ENCODE measurements around the gene FBXL14. TPM values are rescaled to one million over a fixed set of nuclear protein-coding genes. Genes with fewer than 3 reads are reported as not detected.

The FBXL14 gene
- total RNA-seq, 2 donors from 2014 or later, result 10.0 to 20.4 TPM

DNA sequence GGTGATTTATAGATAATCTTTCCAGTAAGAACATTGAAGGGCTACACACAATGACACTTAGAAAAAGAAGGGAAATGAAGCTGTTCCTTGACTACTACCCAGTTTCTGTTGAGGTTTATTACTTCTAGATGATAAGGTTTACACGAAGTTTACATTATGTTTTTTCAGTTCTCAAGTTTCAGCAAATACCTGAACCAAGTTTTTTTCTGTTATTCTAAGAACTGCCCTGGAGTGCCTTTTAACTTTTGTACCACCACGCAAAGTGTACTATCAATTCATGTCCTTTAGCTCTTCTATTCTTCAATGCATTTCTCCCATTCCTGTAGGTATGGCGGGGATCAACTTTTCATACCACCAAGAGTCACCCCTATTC is 5.8 kb downstream of the FBXL14 start:
- Histone ChIP-seq H3K27me3 (ENCODE audit: control insufficient read depth, insufficient read depth, low read length, poor library complexity, severe bottlenecking) (peaks cover 84% of the 10 kb centered on the region), H3K9ac (ENCODE audit: extremely low read depth, low read length, poor library complexity, severe bottlenecking) (no peak overlapping the region), H3K4me3 (ENCODE audit: low read length) (no peak overlapping the region), H3K4me1 (ENCODE audit: control insufficient read depth, insufficient read depth, low read length) (peaks cover 16% of the 10 kb centered on the region), H3K36me3 (ENCODE audit: control insufficient read depth, insufficient read depth, low read length) (no peaks in the 10 kb centered on the region), H3K27ac (ENCODE audit: low read depth, low read length) (no peak overlapping the region), H3K9me3 (ENCODE audit: control insufficient read depth, low read length) (no peaks in the 10 kb centered on the region)
- peaks cover 97% of the 10 kb centered on the region for H3K27me3 Mint-ChIP-seq (ENCODE audit: insufficient read depth)
- H3K4me3 Mint-ChIP-seq, result no peak overlapping the region
- TF ChIP-seq, protein P1, sequence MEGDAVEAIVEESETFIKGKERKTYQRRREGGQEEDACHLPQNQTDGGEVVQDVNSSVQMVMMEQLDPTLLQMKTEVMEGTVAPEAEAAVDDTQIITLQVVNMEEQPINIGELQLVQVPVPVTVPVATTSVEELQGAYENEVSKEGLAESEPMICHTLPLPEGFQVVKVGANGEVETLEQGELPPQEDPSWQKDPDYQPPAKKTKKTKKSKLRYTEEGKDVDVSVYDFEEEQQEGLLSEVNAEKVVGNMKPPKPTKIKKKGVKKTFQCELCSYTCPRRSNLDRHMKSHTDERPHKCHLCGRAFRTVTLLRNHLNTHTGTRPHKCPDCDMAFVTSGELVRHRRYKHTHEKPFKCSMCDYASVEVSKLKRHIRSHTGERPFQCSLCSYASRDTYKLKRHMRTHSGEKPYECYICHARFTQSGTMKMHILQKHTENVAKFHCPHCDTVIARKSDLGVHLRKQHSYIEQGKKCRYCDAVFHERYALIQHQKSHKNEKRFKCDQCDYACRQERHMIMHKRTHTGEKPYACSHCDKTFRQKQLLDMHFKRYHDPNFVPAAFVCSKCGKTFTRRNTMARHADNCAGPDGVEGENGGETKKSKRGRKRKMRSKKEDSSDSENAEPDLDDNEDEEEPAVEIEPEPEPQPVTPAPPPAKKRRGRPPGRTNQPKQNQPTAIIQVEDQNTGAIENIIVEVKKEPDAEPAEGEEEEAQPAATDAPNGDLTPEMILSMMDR (conservative IDR thresholded peaks at IDR 0.05), result no peak
- H3K4me1 Mint-ChIP-seq, result peaks cover 52% of the 10 kb centered on the region
- H3K9me3 Mint-ChIP-seq, result no peaks in the 10 kb centered on the region
- 70 to 81% methylated on average over 2 to 3 of the region's 3 CpGs for WGBS, 2 experiments (ENCODE audit: insufficient coverage in 1 of 2, insufficient read length in 1 of 2)
- H3K27ac Mint-ChIP-seq, result no peak overlapping the region
- DNase-seq, result no peak
- H3K36me3 Mint-ChIP-seq (ENCODE audit: low read depth), result peaks cover 4% of the 10 kb centered on the region

DNA sequence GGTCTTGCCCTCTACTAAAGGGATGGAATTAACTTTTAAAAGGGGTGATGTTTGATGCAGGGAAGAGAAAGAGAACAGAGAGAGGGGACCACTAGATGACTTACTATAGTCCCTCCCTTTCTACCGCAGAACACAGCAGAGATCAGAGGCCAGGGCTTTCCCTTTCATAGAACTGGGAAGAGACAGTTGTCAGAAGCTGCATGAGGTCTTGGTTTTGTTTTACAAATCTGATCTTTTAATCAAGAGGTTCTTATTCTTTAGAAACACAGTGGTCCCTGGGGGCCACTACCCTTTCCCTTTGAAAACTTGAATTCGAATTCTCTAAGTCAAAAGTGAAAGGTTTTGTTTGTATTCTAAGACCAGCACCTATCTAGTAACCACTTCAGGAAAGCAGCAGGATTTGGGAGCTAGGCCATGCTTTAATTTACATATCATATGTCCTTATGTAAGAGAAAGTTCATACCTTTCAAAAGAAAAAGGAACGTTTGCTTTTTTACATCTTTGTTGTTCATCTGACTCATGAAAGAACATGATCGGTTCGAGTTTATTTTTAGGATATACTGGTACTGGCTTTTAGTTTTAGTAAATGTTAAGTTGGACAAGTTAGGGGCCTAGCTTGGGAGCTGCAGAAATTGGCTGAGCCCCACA is 6.3 kb downstream of the FBXL14 start:
- WGBS, 2 experiments (ENCODE audit: insufficient coverage in 1 of 2, insufficient read length in 1 of 2), result 16 to 24% methylated on average over 4 to 5 of the region's 5 CpGs
- no peak overlapping the region for H3K27ac Mint-ChIP-seq
- peaks cover 47% of the 10 kb centered on the region for H3K4me1 Mint-ChIP-seq
- Histone ChIP-seq H3K27me3 (ENCODE audit: control insufficient read depth, insufficient read depth, low read length, poor library complexity, severe bottlenecking) (peaks cover 86% of the 10 kb centered on the region), H3K4me3 (ENCODE audit: low read length) (no peak overlapping the region), H3K27ac (ENCODE audit: low read depth, low read length) (no peak overlapping the region), H3K36me3 (ENCODE audit: control insufficient read depth, insufficient read depth, low read length) (no peaks in the 10 kb centered on the region), H3K9me3 (ENCODE audit: control insufficient read depth, low read length) (no peaks in the 10 kb centered on the region), H3K9ac (ENCODE audit: extremely low read depth, low read length, poor library complexity, severe bottlenecking) (no peak overlapping the region), H3K4me1 (ENCODE audit: control insufficient read depth, insufficient read depth, low read length) (peaks cover 15% of the 10 kb centered on the region)
- no peak overlapping the region for H3K4me3 Mint-ChIP-seq
- TF ChIP-seq, protein P1 (conservative IDR thresholded peaks at IDR 0.05), result no peak
- peaks cover 4% of the 10 kb centered on the region for H3K36me3 Mint-ChIP-seq (ENCODE audit: low read depth)
- H3K9me3 Mint-ChIP-seq, result no peaks in the 10 kb centered on the region
- DNase-seq, result no peak
- peaks cover 97% of the 10 kb centered on the region for H3K27me3 Mint-ChIP-seq (ENCODE audit: insufficient read depth)

DNA sequence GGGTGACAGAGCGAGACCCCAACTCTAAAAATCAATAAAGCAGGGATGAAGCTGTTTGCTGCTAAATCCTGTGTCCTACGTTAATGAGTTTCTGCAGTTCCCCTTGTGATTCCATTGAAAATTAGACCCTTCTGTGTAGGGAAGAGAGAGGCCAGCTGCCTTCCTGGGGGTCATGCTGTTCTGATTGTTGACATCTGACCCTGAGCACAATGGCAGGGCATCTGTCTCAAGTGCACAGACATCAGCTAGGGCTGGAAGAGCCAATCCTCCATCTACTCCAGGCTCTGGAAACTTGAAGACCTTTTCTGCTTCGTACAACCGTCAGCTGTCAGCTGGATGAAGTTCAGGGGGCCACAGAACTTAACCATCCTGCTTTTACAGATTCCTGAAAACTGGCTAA is 10.1 kb downstream of the FBXL14 start:
- H3K27me3 ChIP-seq (ENCODE audit: control insufficient read depth, insufficient read depth, low read length, poor library complexity, severe bottlenecking), result peaks cover 94% of the 10 kb centered on the region
- H3K9me3 Mint-ChIP-seq, result no peaks in the 10 kb centered on the region
- H3K27ac ChIP-seq (ENCODE audit: low read depth, low read length), result peak overlapping the region; percentile 89
- no peaks in the 10 kb centered on the region for H3K36me3 ChIP-seq (ENCODE audit: control insufficient read depth, insufficient read depth, low read length)
- TF ChIP-seq, protein P1 (conservative IDR thresholded peaks at IDR 0.05), result no peak
- no peak overlapping the region for H3K9ac ChIP-seq (ENCODE audit: extremely low read depth, low read length, poor library complexity, severe bottlenecking)
- H3K4me1 Mint-ChIP-seq, result peaks cover 33% of the 10 kb centered on the region
- H3K9me3 ChIP-seq (ENCODE audit: control insufficient read depth, low read length), result no peaks in the 10 kb centered on the region
- 57 to 84% methylated on average over 4 of the region's 4 CpGs for WGBS, 2 experiments (ENCODE audit: insufficient coverage in 1 of 2, insufficient read length in 1 of 2)
- H3K4me3 ChIP-seq (ENCODE audit: low read length), result no peak overlapping the region
- DNase-seq, result no peak
- H3K27ac Mint-ChIP-seq, result no peak overlapping the region
- H3K4me1 ChIP-seq (ENCODE audit: control insufficient read depth, insufficient read depth, low read length), result peaks cover 21% of the 10 kb centered on the region
- H3K36me3 Mint-ChIP-seq (ENCODE audit: low read depth), result no peaks in the 10 kb centered on the region
- peaks cover 99% of the 10 kb centered on the region for H3K27me3 Mint-ChIP-seq (ENCODE audit: insufficient read depth)
- H3K4me3 Mint-ChIP-seq, result no peak overlapping the region
